COLO829 (cell line): ENCODE measurements around the gene THSD4.
"Not testable (repeated sequence)": the region's sequence is repeated elsewhere in the genome, so short reads cannot be mapped to it uniquely, and the experiment has no call there.

Experiments used
- DNase-seq: peaks from one replicate; pipeline ENCODE4 v3.0.0; 2012; ENCODE audit warnings: low spot score

THSD4 gene

GRCh38 chr15:71189718-71190117 is 74.4 kb downstream of the THSD4 start:
- no peak for DNase-seq

- no peak for DNase-seq
Measured at GRCh38 chr15:71191296-71191695, 76.0 kb downstream of the THSD4 start.

GRCh38 chr15:71192816-71193215 is 77.5 kb downstream of the THSD4 start:
- DNase-seq, result no peak

GRCh38 chr15:71194286-71194685 is 79.0 kb downstream of the THSD4 start:
- DNase-seq, result no peak

GRCh38 chr15:71195242-71195641 is 80.0 kb downstream of the THSD4 start:
- DNase-seq, result no peak

- DNase-seq, result no peak
Measured at GRCh38 chr15:71197620-71198019, 82.3 kb downstream of the THSD4 start.

- no peak for DNase-seq
Measured at GRCh38 chr15:71198846-71199245, 83.6 kb downstream of the THSD4 start.

GRCh38 chr15:71199384-71200351 is 84.4 kb downstream of the THSD4 start:
- no peak for DNase-seq

GRCh38 chr15:71201477-71201876 is 86.2 kb downstream of the THSD4 start:
- no peak for DNase-seq

- no peak for DNase-seq
Measured at GRCh38 chr15:71202712-71203111, 87.4 kb downstream of the THSD4 start.

GRCh38 chr15:71203586-71204474 is 88.6 kb downstream of the THSD4 start:
- DNase-seq, result no peak

GRCh38 chr15:71207141-71207540 is 91.9 kb downstream of the THSD4 start:
- no peak for DNase-seq

- DNase-seq, result no peak
Measured at GRCh38 chr15:71212146-71212545, 96.9 kb downstream of the THSD4 start.

GRCh38 chr15:71213943-71214342 is 98.7 kb downstream of the THSD4 start:
- DNase-seq, result not testable (repeated sequence)

- no peak for DNase-seq
Measured at GRCh38 chr15:71215126-71215894, 100.0 kb downstream of the THSD4 start.

GRCh38 chr15:71218272-71218805 is 103.1 kb downstream of the THSD4 start:
- DNase-seq, result no peak

GRCh38 chr15:71219101-71219500 is 103.8 kb downstream of the THSD4 start:
- DNase-seq, result no peak

- no peak for DNase-seq
Measured at GRCh38 chr15:71219645-71220044, 104.4 kb downstream of the THSD4 start.

GRCh38 chr15:71220828-71221227 is 105.6 kb downstream of the THSD4 start:
- no peak for DNase-seq

GRCh38 chr15:71221417-71221816 is 106.1 kb downstream of the THSD4 start:
- no peak for DNase-seq

- no peak for DNase-seq
Measured at GRCh38 chr15:71223516-71223915, 108.2 kb downstream of the THSD4 start.

GRCh38 chr15:71224024-71224423 is 108.8 kb downstream of the THSD4 start:
- DNase-seq, result no peak
